NCI-H2171 (cell line): Measurements from ENCODE around the gene LDLRAP1.

Source experiments
- DNase-seq: peaks from one replicate; lab custom pipeline; 2025; lab: John Stamatoyannopoulos, UW

LDLRAP1 gene

DNA sequence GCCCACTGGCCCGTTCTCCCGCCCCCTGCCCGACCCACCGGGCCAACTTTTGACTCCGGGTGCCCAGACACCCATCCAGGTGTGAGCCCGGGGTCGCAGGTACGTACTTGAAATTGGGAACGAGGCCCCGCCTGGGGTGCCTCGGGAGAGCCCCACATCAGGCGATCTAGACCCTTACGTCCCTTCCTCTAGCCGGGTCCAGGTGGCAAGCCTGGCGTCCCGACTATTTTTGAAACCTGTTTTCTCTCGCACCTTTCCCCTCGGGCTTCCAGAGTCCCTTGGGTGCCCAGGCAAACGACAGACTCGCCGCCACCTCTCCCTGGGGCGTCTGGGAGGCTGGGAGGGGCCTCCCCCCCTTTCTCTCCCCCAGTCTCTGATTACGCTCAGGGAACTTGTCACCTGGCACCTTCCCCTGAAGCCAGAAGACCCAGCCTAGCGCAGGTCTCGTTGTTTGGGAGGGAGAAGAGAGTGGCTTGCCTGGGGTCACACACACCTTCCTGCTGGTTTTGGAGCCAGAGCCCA is 898 bp downstream of the LDLRAP1 start:
- DNase-seq = peak; percentile 46

DNA sequence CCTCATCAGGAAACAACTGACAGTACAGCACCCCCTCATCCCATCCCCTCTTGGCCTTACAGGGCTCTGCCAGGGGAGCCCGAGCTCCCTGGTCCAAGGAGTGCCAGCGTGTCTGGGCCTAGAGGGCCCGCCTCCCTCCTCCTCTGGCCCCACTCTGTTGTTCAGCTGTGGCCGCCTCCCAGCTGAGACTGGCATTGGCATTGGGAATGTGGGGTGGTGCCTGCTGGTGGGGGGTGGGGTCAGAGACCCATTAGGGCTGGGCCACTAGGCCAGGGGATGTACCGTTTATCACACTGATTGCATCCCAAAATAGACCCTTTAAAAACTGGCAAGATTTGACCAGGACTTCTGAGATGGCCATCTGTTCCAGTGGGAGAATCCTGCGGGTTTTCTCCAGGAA is 1.4 kb downstream of the LDLRAP1 start:
- DNase-seq = no peak

- no peak for DNase-seq
Observed at GRCh38 chr1:25545767-25546166, 2.4 kb downstream of the LDLRAP1 start.

DNA sequence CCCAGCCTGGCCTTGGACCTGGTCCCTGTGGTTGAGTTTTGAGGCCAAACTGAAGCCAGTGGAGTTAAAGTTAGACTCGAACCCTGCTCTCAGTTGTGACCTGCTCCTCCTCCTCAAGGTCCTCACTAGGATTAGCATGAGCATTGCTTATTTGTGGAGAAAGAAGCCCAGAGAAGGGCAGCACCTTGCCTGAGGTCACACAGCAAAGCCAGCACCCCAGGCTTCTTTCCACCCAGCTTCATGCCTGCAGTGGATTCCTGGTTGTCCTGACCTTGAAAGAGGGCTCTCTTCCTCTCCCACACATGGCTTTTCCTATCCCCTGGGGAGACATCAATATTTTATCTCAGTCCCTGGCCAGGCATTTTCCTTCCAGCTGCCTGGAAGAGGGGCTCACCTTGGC is 2.8 kb downstream of the LDLRAP1 start:
- no peak for DNase-seq

GRCh38 chr1:25548601-25549000 is 5.2 kb downstream of the LDLRAP1 start:
- no peak for DNase-seq

DNA sequence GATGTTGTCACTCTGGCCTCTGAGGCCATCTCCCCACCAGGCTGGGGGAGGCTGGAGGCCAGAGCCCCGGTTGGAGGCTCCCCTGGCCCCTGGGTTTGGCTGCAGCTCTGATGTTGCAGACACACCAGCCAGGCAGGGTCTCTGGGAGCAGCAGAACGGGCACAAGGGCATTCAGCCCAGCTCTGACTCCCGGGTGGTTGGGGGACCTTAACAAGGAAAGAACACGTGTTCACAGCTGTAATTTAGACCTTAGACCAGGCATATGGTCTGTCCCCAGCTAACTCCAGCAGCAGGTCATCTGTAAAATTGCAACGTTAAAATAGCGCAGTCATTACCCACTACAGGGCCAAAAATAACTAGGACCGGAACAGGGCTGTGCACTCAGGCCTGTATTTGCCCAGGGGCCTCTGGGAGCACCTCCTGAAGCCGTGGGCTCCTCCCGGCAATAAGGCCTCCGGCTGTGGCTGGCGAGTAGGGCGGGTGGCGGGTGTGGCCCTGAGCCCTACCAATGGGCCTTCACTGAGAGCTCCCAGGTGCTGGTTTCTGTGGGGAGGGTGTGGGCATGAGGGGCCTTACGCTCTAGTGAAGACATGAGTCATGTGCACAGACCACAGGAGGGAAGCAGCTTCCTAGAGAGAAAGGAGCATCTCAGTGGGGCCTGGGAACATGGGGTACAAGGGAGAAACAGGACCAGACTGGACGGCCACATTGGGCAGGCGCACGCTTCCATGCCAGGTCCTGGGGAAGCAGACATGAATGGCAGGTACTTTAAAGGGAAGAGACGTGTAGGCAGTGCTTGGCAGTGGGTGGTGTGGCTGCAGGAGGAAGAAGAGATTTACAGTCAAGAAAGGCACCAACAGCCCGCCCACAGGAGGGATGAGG is 6.1 kb downstream of the LDLRAP1 start:
- DNase-seq = peak; percentile 37

DNA sequence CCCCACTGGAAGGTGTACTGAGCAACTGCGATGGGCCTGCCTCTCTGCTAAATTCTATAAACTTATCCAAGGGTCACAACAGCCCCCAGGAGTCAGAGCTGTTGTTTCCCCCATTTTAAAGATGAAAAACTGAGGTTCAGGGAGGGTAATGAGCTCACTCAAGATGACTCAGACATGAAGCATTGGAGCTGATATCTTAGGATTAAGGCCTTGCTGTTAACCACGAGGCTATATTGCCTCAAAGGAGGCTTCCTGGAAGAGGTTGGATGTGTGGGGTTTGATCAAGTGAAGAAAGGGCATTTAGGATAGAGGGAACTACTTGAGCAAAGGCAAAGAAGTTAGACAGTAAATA is 6.7 kb downstream of the LDLRAP1 start:
- DNase-seq = no peak

DNA sequence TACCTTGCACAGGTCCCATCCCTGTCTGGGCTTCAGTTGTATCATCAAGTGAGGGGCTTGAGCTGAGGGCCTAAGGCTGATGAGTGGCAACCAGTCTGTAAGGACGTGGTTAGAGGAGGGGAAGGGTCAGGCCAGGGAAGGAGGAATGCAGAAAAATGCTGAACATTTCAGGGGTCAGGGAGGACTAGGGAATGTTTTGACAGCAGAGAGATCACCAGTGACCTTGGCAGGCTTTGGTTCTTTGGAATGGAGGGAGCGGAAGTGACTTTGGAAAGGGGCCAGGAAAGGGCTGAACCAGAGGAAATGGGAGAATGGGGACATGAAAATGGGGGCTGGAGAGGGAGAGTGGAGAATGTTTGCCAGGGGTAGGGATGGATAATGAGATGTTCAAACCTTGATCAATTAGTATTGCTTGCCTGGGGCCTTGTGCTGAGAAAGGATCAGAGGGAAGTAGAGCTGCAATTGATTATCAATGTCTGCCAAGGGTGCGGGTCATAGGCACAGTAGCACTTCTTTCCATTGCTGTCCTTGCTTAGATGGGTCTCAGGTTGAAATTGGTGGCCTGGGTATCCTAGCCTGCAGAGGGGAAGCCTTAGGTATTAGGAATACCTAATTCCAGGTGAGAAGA is 7.4 kb downstream of the LDLRAP1 start:
- DNase-seq = no peak

DNA sequence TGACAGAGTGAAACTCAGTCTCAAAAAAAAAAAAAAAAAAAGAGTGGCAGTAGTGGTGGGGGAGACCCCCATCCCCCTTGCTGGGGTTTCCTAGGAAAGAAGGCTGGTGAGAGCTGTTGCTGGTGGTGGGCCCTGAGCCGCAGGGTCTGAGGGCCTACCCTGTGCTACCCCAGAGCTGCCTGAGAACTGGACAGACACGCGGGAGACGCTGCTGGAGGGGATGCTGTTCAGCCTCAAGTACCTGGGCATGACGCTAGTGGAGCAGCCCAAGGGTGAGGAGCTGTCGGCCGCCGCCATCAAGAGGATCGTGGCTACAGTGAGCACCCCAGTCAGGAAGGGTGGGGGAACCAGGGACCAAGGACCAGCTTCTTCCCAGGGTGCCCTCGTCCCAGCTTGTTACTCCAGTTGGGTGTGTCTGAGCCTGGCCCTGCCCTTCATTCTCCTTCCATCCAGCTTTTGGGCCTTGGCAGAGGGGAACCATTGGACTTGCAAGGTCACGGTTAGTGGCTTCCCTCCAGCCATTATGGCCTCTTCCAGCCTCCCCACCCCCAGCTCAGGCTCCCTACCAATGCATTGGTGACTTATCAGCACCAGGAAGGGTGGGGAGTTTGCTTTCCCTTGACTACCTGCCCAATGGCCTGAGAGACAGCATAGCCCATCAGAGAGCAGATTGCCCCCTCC is 10.5 kb downstream of the LDLRAP1 start:
- DNase-seq = no peak

GRCh38 chr1:25554430-25554780 is 11.0 kb downstream of the LDLRAP1 start:
- DNase-seq = no peak

DNA sequence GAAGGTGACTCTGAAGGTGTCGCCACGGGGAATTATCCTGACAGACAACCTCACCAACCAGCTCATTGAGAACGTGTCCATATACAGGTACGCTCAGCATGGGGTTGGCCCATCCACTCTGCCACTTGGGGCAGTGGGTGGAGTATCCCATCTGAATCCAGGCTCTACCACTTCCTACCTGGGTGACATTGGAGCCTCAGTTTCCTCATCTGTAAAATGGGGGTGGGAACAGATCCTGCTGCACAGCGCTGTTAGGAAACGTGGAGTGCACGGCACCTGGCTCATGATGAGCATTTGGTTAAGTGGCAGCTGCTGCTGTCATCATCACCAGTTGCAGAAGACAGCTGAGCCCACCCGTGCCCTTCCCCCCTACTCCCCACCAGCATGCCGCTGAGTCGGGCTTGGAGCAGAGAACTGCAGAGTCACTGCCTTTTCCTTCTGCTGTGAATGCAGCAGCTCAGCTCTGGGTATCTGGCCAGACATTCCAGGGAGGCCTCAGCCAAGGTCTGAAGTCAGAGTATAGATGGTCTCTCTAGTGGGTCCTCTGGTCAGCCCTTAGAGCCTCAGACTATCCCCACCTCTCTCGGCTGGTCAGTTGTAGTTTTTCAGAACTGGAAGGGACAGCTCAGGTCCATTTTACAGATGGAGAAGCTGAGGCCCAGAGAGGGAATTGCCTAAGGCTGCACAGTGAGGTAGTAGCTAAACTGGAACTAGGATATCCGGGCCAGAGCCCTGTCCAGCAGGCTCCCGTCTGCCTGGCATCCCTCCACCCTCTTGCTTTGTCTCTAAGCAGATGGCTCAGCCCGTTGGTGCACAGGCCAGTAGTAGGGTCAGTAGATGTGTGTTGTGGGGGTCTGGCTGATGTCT is 11.7 kb downstream of the LDLRAP1 start:
- DNase-seq = peak; percentile 22

DNA sequence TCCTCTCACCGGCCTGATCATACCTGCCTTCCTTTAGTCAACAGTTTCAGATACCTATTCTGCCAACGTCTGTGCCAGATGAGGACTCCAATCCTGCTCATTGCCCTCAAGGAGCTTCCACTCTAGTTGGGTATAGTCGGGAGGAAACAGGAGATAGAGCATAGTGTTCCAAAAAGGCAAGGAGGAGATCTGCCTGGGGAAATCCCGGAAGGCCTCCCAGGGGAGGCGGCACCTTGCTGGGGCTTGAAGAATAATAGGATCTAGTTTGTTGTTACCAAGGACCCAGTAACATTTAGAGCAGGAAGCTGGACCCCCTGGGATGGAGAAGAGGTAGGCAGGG is 12.3 kb downstream of the LDLRAP1 start:
- DNase-seq = no peak

- no peak for DNase-seq
Observed at GRCh38 chr1:25556132-25556670, 12.8 kb downstream of the LDLRAP1 start.

DNA sequence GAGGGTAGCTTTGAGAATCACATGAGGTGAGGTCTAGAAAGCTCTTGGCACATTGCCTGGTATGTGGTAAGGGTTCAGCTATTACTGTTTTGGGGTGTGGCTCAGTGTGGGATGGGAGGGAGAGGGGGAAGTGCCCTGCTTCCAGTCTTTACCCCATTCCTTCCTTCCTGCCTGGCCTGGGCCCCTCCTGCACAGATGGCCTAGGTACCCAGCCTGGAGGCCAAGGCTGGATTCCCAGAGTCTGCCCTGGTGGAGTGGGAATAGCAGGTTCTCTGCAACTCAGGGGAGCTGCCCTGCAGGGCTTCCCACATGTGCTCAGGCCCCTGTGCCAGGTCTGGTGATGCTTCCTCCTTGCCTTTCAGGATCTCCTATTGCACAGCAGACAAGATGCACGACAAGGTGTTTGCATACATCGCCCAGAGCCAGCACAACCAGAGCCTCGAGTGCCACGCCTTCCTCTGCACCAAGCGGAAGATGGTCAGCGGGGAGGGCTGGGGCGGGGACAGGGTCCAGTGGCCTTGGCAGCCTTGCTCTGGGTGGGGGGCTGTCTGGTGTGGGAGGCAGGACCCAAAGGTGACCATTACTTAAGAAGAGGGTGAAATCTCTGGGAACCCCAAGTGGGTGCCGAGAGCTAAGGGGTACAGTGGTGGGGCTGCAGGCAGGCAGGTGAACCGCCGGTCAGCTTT is 13.5 kb downstream of the LDLRAP1 start:
- DNase-seq = no peak

GRCh38 chr1:25557543-25557942 is 14.1 kb downstream of the LDLRAP1 start:
- DNase-seq = no peak

DNA sequence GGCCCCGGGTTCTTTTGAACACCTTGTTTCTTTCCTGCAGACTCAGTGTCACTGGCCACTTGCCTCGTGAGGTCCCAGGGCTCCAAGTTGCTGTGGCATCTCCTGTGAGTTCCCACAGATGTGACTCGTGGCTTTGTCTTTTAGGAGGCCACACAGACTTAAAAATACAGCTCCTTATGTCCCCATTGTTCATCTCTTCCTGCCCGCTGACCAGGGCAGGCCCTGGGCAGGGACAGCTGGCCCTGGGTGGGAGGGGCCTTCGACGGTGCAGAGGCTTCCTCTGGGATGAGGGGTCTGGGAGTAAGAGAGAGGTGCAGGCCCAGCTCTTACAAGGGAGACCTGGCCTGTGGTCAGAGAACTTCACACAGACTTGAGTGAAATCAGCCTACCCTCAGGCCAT is 15.6 kb downstream of the LDLRAP1 start:
- DNase-seq = no peak

DNA sequence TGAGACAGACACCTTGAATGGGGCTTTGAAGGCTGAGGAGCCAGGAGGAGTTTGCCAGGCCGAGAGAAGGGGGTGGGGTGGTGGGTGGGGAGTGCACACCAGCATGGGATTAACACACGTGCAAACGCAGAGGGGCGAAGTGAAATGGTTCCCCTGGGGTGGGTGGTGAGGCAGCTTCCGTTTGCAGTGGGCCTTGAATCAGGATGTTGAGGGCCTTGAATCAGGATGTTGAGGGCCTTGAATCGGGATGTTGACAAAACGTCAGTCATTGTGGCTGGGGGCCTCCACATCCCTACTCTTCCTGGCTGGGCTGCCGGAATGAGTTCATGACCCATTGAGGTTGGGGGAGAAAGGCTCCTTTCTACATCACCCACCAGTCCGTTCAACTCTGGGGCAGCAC is 16.6 kb downstream of the LDLRAP1 start:
- no peak for DNase-seq

GRCh38 chr1:25560788-25561187 is 17.4 kb downstream of the LDLRAP1 start:
- DNase-seq = no peak

- DNase-seq = no peak
Observed at GRCh38 chr1:25561421-25562100, 18.2 kb downstream of the LDLRAP1 start.

- DNase-seq = no peak
Observed at GRCh38 chr1:25562101-25562927, 18.9 kb downstream of the LDLRAP1 start.
